Activated CD4-positive, alpha-beta T cell treated with anti-CD3 and anti-CD28 coated beads, Interleukin-2, amount 50 U/mL, for 16 hours (primary cell): ENCODE results near the gene BDKRB1.

Source experiments
- DNase-seq: peaks from one replicate; pipeline ENCODE4 v3.0.0-alpha.2; 2020

The BDKRB1 gene

DNA sequence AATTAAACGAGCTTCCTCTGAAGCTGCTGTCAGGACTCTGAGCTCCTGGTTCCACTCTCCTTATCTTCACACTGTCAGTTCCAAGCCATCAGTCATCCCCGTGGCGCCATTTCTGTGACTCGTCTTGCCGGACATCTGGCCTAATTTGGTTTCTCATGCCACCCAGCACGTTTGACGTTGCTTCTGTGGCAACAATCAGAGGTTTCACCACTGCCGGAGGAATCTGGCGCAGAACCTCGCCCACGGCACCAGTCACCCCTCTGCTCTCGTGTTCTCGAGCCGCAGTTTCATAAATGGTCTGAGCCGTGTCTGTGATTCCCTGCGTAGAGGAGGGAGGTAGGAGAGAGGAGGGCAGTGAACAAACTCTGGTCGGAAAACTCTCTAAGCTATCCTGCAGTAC is 29.7 kb downstream of the BDKRB1 start:
- no peak for DNase-seq

DNA sequence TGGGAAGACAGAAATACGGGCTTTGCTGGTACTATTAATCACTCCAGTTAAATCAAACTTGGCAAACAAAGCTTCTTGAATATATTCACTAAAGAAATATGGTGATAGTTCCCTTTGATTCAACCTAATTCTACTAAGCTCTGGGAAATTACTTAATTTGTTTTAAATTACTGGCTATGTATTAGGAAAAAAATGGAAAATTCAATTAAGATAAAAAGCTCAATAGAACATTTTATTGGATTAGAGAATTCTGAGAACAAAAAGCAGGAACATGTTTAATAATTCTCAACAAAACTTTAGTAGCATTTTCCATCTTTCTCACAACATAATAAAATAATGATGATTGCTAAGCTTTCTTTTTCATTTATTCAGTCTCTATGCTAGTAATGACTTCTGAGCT is 30.2 kb downstream of the BDKRB1 start:
- DNase-seq, result no peak

DNA sequence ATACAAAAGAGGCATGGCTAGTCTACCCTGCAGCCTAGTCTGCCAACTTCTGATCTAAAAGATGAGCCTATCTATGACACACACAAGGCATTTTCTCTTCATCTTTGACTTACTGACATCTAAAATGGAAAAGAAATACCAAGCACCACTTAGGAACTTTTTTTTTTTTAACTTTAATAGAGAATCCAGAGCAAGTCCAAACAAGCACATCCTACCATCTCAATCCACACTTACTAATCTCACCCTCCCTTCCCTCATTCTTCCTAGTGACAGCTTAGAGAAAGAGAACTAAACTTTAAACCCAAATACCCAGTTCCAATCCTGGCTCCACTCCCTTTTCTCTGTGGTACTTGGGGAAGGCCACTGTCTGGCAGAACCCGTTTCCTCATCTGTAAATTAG is 31.8 kb downstream of the BDKRB1 start:
- DNase-seq, result no peak

DNA sequence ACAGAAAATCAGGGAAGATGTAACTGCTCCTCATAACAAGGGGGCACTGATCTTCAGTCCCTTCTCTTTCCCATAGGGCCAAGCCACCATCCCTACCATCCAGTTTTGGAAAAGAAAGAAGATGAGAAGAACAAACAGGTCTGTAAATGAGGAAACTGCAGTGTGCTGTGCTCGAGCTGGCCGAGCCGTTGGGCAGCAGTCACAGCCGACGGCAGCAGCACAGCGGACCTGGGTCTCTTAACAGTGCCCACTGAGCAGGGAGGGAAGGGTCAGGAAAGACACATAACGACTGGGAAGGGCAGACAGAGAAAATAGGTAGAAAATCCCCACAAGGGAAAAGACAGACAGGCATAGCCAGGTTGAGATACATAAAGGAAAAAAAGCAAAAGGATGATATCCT is 38.2 kb downstream of the BDKRB1 start:
- DNase-seq, result no peak

DNA sequence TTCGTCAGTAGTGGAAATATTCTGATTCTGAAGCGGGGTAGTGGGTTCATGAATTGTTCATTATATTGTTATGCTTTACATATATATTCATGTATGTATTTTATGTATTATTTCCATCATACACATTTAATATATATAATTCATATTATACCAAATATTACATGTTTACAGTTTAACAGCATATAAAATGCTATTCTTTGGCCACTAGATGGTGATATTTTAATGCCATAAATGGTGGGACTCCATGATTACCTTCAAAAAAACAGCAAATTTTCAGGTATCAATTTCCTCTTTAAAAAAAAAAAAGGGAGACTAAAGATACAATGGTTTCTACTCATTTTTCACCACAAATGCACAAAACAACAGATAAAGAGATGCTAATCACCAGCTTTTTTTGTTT is 41.0 kb downstream of the BDKRB1 start:
- peak; percentile 12 for DNase-seq

DNA sequence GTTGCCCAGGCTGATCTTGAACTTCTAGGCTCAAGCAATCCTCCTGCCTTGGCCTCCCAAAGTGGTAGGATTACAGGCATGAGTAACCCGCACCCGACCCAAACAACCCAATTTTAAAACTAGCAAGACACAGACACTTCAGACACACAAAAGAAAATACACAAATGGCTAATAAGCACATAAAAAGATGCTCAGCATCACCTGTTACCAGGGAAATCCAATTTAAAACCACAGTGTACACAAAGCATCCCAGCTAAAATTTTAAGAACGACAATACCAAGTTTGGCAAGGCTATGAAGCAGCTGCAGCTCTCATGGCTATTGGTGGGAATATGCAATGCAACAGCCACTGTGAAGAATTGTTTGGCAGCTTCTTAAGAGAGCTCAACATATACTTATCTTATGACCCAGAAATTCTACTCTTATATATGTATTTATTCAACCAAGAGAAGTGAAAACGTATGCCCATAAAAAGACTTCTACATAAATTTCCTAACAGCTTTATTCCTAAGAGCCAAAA is 42.0 kb downstream of the BDKRB1 start:
- DNase-seq, result no peak

DNA sequence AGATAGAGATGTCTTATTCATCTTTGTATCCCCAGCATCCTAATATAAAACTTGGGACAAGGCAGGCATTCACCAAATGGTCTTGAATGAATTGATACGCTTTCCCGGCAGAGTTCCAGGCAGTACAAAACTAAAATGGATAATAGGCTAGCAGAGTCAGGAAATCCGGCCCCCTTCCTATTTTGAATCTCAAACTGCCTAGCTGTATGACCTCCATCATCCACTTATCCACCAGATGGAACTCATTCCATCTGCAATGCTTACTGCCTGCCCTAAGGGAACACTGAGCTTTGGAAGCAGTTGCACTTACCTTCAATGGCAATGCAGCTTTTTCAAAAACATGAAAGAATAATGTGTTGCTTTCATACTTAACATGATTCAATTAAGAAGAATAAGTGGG is 43.4 kb downstream of the BDKRB1 start:
- DNase-seq, result no peak

DNA sequence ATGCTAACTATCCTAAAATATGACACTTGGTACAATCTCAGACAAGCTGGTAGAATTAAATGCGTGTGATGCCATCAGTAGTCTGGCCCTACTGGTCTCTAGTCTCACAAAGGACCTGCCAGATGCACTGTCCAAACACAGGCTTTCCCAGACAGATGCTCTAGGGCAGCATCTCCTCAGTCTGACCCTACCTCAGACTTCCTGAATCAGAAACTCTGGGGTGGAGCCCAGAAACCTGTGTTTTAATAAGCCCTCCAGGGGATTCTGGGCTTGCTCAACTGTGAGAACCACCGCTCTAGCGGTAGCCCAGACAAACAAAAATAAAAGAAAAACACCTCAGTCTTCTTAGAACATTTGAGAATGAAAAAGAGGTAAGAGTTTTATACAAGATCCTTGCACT is 48.0 kb downstream of the BDKRB1 start:
- no peak for DNase-seq

DNA sequence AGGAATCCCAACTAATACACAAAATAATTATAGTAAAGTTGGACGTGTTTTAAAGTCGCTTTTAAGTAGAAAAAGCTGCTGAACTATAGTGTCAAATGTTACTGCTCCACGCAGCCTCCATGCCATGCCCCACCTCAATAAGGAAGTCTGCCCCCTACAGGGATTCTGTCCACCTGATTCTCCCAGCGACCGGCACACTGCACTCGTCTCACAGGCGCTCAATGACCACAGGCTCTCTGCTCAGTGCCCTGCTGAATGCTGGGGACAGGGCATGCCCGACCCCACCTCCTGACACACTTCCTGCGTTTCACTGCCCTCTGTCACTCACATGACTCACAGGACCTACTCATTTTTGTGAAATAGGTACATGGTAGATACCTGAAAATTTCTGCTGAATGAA is 48.9 kb downstream of the BDKRB1 start:
- DNase-seq, result no peak

DNA sequence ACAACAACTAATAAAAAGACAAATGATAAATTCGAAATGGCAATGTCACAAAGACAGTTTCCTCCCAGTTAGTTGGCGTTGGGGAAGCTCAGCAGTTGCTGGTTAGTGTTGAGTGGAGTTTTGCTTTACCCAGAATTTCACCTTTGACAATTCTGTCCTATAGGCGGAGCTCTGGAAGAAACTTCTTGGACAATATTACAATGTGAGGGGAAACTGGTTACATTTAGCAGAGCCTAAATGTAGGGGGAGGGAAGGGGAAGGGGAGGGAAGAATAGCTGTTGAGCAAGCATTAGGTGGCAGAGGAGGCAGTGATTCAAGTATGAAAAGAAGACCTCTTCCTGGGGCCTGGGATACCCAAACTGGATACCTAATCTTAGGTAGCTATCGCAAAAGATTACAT is 51.4 kb downstream of the BDKRB1 start:
- no peak for DNase-seq

DNA sequence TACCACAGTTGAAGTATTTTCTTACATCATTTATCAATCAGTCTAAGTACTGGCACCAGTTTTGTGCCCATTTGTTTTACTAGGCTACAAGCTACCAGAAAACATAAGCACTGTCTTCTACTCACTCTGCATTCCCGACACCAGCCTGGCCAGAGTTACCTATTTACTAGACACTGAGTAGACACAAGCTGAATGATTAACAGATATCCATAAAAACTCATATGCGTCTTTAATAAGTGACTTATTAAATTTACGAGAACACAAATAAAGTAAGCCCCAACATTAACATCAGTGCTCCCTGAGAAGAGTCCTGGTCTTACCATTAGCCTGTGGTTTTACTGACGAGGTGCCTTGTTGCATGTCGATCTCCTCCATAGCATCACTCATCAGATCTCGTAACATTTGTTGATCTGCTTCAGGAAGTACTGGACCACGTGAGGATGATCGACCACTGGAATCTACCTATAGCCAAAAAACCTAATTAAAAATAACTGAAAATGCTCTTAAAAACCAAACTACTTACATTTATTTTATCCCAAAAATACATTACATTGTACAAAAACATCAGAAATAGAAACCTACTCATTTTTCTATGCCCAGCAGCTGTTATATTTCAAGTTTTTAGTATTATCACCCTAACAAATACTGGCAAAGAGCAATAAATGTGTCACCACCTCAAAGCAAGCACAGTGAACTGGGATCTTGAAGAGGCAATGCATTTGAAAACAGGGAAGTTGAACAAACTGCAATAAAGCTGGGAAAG is 53.3 kb downstream of the BDKRB1 start:
- no peak for DNase-seq

DNA sequence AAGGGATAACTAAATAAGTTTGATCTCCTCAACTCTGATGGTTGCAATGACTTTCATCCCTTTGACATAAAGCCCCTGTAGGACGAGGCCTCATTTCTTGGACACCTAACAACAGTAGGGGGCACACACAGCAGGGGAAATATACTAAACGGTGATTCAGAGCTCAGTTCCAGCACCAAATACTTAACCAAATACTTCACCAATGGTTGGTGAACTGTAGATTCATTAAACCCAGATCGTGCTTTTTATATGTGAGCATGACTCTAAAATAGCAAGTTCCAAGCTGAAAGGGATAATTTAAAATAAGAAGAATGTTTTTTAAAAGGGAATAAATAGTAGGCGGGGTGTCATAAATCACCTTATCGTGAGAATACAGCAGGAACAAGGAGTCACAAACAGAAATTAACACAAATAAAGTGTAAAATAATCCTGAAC is 53.9 kb downstream of the BDKRB1 start:
- DNase-seq, result no peak

DNA sequence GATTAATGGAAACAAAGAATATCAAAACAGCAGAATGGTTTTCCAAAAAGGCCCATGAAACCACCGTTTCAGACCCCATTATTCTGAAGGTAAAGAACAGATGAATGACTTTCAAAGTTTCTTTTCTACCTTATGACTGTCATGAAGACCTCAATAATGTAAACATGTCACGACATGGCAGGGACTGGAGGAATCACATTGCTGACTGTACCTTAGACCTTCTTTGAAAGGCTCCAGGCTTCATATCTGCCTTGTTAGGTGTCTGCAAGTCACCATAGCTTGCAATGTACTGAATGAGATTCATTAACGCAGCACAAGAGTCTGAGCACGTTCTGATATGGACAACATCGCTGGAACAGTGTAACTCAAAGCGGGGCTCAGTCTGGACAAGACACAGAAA is 54.9 kb downstream of the BDKRB1 start:
- no peak for DNase-seq
